HG02938 (cell line): Measurements from ENCODE around the gene NR2C2AP.

Experiments used
- ATAC-seq: cut with Tn5 transposase; IDR thresholded peaks from one replicate; pipeline ENCODE4 v1.9.1; 2021; ENCODE audit warnings: mild to moderate bottlenecking, moderate library complexity; ENCODE audit not compliant: unreplicated experiment

NR2C2AP gene

DNA sequence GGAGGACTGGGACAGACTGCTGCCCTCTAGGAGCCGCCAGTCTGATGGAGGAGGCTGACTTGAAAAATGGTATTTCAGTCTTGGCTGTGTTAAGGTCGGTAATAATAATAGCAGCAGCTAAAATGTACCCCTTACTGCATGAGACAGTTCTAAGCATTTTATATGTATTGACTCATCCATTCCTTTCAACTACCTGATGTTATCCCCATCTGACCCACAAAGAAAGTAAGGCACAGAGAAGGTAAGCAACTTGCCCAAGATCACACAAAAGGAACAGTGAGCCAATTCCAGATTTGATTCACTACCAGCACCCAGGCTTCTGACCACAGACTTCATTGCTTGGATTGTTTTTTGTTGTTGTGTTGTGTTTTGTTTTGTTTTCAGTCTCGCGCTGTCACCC is 12.6 kb upstream of the NR2C2AP start:
- ATAC-seq = no peak

DNA sequence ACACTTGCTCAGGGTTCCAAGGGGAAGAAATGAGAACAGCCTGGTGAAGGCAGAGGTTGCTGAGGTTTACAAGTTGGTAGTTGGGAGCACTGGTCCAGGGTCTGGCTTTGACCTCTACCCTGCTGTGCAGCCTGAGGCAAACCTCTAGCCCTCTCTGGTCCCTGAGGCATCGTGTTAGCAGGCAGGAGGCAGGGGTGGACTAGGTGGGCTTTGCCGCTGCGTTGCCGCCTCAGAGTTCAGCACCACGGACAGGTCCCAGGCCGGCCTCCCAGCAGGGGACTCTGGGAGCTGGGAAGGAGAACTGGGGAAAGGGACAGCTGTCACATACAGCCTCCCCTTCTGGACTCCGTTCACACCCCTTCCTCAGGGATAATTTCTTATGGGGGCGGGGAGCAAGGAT is 11.7 kb upstream of the NR2C2AP start:
- ATAC-seq = no peak

DNA sequence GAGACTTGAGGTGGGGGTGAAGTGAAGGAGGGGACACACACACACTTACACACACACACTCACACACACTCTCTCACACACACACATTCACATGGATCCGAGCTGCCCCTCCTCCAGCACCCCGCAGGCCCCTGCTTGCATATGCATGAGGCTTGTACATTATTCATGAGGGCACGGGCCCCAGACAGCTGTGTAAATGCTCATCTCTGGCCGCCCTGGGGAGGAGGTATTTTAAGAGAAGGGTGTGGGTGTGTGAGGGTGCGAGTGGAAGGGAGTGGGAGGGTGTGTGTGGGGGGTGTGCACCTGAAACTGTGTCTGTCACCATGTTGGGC is 10.9 kb upstream of the NR2C2AP start:
- no peak for ATAC-seq

DNA sequence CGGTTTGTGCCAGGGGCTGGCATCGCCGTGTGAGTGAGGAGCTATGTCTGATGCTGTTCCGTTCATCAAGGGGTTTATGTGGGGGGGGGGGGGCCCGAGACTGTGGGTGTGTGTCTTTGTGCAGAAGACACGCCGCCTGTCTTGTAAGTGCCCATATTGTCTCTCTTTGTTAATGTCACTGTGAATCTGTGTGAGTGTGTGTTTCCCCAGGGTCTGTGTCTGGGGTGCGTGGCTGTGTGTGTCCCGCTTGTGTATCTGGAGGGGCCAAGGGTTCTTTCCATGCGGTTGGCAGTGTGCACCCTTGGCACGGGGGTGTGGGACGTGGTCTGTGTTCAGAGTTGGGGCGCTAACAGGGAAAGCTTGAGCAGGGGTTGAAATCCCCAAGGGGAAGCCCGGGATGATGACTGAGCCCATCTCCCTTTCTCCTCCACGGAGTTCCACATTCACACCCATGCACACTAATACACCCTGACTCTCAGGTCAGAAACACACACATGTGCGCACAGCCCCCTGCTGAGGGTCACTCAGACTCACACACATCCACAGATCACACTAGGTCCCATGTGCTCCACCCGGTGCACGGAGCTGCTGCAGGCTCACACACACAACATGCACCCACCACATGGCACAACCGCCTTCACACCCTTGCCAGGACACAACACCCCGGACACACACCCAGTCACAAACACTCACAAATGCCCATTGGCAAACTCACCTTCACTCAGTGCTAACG is 10.4 kb upstream of the NR2C2AP start:
- ATAC-seq = no peak

DNA sequence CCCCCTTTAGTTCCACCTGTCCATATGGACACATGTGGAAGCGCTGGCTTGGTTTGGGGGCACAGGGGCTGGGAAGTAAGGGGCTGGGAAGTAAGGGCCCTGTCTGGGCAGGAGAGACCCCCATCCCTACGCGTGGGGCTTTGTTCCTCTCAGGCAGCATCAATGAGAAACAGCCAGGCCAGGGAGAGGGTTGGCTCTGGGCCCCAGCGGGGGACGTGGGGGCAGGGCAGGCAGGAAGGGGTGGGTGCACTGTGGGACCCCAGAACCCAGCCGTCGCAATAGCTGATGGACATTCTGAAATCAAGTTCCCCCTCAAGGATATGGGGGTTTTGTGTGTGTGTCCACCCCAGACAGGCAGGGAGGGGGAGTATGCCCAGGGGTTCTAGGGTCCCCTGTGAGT is 9.7 kb upstream of the NR2C2AP start:
- no peak for ATAC-seq

DNA sequence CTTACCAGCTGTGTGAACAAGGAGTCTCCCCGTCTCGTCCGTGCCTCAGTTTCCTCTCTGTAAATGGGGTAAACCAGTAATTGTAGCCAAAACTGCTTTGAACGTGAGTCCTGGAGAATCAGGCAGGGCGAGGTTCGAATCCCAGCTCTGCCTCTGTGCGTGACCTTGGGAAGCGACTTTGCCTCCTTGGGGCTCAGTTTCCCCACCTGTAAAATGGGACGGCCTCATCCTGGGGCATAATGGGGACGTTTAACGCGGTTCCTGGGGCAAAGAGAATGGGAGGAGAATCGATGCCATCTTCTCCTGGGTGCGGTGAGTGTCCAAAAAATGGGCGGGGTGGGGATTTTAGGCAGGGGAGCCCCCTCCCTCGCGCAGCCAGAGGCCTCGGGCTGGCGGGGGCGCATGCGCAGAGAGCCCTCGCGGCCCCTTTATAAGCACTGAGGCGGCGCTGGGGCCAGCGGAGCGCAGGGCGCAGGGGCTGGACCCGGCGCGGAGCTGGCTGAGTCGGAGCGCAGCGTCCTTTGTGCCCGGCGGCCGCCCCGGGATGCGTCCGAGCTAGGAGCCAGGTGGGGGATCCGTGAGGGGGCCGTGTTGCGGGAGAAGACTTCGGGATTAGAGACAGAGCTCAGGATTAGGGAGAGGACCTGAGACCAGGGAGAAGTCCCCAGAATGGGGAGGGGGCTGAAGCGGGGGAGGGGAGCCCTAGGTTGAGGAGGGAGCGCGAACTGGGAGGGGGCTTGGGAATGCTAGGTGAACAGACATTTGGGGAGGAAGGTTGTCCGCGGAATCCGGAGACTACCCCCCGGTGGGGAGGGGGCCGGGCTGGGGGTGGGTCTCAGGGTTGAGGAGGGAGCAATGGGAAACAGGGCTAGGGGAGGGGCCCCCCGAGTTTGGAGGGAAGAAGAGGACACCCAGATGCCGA is 8.5 kb upstream of the NR2C2AP start, which contains the start of gene NCAN:
Gene NCAN, plus strand, starts transcription at position 460 of the 922 bp plus-strand sequence. CDS start 4,996 bp downstream, outside the sequence.
- ATAC-seq = no peak

DNA sequence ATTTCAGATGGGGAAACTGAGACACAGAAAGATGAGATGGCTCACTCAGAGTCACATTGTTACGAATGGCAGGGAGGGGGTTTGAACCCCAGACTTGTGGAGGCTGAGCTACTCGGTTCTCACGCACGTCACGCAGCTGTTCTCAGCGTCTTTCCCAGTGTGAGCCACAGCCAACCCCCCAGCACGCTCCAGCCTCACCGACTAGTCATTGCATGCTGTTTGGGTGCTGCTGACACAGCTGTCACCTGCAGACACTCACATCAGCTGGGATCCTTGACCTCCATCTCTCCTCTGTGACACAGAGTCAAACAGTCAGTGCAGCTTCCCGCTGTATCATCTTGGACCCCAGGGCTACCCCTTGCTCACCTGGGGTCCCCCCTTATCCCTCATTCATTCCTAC is 6.2 kb upstream of the NR2C2AP start:
- no peak for ATAC-seq

DNA sequence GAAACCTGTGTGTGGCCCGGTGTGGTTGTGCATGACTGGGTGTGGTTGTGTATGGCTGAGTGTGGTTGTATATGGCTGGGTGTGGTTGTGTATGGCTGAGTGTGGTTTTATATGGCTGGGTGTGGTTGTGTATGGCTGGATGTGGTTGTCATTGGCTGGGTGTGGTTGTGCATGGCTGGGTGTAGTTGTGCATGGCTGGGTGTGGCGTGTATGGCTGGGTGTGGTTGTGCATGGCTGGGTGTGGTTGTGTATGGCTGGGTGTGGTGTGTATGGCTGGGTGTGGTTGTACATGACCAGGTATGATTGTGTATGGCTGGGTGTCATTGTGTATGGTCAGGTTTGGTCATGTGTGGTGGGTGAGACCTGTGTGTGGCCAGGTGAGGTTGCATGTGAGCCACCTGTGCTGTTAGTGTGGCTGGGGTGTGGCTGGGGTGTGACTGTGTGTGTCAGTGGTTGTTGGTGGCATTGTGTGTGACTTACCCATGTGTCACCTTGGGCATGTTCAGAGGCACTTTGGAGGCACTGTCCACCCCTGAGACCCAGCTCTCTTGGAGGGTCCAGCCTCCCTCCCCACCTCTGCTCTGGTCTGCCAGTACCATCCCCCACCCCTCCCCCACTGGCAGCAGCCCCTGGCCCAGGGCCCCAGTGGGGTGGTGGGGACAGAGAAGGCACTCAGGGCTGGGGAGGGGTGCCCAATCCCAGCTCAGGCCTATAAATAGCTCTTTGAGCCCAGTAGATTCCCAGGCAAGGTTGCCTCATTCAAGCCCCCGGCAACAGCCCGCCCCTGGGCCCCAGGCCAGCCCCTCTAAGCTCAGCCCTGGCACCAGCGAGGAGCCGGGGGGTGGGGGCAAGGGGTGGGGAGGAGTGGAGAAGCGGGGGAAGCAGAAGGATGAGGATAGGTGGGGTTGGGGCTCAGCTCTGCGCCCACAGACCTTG is 4.7 kb upstream of the NR2C2AP start:
- no peak for ATAC-seq

DNA sequence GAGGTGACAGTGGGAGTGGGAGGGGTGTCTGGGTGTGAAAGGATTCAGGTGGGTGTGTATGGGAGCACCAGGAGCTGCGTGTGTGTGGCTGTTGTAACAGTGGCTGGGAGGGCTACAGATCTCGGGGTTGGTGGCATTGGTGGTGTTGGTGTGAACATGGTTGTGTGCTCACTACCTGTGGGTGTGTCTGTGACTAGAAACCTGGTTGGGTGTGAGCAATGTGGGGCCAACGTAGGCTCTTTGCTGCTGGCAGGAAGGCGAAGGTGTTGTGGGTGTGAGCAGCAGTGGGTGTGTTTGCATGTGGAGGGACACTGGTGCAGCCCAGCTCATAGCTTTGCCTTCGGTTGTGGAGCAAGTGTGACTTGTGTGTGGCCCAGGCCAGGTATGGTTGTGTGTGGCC is 3.7 kb upstream of the NR2C2AP start:
- ATAC-seq = no peak

DNA sequence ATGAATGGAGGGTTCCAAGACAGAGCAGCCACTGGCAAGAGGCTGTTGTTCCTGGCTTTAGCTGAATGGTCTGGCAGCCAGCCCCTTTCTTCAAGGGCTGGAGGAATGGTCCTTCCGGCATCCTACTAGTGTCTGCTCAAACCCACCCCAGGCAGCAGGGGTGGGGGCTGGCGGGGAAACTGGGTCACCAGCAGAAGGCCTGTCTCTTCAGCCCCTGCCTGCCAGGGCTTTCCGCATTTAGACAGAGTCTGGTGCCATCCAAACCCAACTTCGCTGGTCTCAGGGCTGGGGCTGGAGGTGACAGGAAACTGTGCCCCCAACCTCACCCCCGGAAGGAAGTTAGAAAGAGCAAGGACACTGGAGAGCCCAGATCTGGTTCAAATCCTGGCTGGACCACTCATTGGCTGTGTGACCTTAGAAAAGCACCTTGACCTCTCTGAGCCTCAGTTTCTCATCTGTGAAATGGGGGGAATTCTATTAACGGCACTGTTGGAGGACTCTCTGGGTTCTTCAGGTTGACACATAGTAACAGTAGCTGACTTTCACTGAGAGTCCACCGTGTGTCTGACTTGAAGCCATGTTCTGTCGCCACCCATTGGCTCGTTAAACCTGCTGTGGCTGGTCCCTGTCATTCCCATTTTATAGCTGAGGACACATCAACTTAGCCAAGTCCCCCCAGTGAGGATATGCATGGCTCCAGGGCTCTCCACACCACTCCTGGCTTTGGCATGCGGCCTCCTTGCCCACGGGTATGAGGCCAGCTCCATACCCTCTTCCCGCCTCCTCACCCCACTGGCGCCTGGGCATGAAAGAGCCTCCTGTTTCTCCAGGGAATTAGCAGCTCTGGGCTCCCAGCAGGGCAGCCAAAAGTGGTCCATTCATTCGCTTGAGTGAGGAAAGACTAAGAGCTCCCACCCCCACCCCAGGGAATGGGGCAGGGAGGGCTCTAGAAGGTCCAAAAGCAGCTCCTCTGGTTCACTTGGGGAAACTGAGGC is 2.5 kb upstream of the NR2C2AP start:
- ATAC-seq = no peak

DNA sequence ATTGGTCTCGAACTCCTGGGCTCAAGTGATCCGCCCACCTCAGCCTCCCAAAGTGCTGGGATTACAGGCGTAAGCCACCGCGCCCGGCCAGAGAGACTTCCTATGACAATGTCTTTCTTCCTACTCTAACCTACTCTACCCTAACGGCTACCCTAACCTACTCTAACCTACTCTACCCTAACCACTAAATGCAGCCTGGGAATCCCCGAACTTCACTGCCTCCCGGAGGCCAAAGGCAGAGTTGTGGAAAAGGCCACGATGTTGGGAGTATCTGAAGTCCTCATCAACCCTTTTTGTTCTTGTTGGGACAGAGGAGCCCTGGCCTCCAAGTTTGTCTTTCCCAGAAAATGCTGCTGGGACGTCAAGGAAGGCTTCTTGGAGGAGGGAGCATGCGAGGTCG is 967 bp upstream of the NR2C2AP start:
- ATAC-seq = no peak

DNA sequence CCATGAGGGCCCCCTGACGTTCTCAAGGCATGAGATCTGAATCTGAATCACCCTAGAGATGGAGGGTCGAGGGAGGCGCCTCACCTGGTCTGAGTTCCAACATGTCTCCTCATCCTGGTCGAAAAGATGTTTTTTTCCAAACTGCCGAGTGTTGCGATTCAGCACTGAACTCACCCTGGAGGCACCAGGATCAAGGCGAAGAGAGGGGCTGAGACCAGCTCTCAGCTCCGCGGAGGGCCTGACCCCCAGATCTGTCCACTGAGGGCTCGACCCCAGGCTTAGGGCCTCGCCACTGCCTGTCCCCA is 555 bp downstream of the NR2C2AP start:
- ATAC-seq = no peak

DNA sequence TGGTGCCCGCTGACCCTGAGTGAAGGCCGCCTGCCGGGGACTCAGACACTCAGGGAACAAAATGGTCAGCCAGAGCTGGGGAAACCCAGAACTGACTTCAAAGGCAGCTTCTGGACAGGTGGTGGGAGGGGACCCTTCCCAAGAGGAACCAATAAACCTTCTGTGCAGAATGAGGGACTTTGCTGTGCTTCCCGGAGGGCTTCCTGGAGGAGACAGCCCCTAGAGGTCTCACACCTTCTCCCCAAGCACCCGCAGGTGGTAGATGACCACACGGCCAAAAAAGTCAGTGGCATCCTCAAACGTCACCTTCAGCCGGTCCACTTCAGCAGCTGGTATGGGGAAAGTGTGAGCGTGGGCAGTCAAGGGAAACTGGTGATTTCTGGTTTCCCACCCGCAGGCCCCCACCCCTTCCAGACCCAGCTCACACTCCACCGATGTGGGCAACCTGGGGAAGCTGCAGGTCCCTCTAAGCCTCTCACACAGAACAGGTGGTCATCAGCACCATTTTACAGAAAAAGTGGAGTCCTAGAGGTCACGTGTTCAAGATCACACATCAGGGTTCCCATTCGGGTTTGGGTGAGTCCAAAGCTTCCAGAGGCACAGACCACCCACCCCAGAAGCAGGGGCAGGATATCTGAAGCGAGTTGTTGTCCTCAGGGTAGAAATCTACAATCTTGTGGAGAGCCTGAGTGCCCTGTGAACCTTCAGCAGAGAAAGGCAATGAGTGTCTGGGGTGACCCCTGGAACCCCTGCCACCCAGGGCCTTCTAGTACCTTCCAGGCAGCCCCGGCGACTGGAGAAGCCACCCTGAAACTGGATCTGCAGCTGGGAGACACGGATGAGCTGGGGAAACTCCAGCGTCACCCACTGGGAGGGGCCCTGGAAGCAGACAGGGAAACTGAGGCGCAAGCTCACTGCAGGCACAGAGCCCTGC is 1.2 kb downstream of the NR2C2AP start:
- no peak for ATAC-seq

DNA sequence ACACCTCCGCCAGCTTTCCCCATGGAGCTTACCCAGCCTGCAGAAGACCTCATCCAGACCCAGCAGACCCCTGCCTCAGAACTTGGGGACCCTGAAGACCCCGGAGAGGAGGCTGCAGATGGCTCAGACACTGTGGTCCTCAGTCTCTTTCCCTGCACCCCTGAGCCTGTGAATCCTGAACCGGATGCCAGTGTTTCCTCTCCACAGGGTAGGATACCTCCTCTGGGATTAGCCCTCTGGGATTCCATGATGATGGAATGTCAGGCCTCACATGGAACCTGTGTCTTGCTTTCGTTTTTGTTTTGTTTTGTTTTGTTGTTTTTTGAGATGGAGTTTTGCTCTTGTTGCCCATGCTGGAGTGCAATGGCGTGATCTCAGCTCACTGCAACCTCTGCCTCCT is 9.3 kb downstream of the NR2C2AP start:
- no peak for ATAC-seq

DNA sequence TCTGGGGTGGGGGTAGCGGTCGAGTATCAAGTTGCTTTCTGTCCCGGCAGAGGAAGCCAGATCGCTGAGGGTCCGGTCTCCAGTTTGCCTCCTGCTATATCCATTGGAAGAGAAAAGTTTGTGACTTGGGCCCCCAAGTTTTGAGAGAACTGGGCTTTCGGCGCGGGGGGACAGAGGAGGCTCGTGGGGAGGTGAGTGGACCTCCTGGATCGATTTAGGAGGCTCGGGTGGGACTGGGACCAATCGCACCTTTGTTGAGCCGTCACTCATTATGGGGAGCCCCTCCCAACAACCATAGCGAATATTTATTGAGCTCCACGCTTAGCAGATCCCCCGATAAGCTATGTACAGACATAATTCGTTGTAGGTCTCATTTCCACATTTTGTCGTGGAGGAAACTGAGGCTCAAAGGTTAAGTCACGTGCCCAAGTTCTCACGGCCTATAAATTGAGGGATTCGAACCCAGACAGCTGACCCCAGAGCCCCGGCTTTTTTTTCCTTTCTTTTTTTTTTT is 10.2 kb downstream of the NR2C2AP start:
- ATAC-seq = no peak

DNA sequence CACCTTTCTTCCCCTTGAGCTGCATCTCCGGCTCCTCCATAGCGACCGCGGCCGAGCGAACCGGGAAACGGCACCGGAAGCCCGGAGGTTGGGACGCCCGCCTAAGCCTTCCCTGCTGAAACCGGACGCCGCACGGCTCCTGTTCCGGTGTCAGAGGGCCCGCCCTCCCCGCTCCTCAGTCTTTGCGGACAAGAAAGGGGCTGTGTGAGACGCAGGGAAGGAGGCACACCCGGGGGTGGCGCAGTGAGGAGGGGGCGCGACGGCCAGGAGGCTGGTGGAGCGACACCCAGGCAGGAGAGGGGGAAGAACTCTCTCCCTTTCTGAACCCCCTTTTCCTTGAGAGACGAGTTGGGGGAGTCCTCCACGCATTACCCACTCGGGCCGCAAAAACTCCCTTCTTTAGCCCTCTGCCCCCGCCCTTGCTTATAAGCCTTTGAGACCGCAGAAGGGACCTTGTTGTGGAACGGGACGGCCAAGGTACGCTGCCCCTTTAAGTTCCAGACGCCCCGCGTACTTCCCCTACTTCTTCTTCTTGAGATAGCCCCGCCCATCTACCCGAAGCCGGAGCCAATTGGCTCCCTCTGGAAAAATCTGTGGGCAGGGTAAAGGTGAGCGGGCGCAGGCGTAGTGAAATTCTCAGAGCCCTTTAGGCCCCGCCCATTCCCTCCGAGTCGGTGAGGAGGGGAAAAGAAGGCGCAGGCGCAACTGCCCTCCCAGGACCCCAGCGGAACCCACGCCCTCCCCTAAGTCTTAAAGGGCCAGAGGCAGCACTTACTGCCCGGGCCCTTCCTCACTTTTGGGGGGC is 10.9 kb downstream of the NR2C2AP start, which contains the start of the genes BORCS8 and RFXANK:
Gene BORCS8, minus strand, starts transcription at position 75 of the 805 bp plus-strand sequence. Its CDS starts 35 bp downstream, at position 40.
Gene RFXANK, plus strand, starts transcription at position 181 of the 805 bp plus-strand sequence. CDS start 1,689 bp downstream, outside the sequence.
- ATAC-seq = peak; percentile 74

DNA sequence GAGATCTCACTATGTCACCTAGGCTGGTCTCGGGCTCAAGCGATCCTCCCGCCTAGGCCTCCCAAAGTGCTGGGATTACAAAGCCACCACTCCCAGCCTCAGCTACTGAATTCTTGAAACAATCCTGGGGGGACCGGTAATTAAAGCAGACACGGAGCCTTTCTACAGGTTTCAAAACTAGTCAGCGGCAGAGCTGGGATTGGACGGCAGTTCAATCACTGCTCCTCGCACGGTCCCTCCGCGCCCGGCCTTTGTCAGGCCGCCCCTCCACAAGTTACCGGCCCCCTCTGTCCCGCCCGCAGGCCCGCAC is 11.5 kb downstream of the NR2C2AP start:
- ATAC-seq = no peak

DNA sequence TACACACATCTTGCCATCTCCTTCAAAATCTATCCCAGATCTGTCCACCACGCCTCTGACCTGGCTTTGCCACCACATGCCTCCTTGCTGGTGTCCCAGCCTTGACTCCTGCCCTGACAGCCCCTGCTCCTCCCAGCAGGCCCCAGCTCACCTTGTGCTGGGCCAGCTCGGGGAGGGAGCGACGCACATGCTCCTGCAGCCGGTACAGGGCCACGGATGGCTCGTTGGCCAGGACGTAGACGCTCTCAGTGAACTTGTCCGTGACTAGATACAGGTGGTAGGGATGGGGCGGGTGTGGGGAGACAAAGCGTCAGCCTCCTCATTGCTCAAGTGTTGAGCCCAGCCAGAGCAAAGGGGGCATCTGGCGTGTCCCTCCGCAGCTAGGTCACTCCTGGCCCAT is 16.5 kb downstream of the NR2C2AP start:
- ATAC-seq = no peak
